GM18508 (cell line): ENCODE measurements around the gene NUP62.
"Not testable (repeated sequence)": the region's sequence is repeated elsewhere in the genome, so short reads cannot be mapped to it uniquely, and the experiment has no call there.

ENCODE experiments used
- ATAC-seq: cut with Tn5 transposase; IDR thresholded peaks from one replicate; pipeline ENCODE4 v1.9.1; 2021; ENCODE audit warnings: moderate number of reproducible peaks; ENCODE audit not compliant: insufficient read depth, unreplicated experiment

Gene NUP62

DNA sequence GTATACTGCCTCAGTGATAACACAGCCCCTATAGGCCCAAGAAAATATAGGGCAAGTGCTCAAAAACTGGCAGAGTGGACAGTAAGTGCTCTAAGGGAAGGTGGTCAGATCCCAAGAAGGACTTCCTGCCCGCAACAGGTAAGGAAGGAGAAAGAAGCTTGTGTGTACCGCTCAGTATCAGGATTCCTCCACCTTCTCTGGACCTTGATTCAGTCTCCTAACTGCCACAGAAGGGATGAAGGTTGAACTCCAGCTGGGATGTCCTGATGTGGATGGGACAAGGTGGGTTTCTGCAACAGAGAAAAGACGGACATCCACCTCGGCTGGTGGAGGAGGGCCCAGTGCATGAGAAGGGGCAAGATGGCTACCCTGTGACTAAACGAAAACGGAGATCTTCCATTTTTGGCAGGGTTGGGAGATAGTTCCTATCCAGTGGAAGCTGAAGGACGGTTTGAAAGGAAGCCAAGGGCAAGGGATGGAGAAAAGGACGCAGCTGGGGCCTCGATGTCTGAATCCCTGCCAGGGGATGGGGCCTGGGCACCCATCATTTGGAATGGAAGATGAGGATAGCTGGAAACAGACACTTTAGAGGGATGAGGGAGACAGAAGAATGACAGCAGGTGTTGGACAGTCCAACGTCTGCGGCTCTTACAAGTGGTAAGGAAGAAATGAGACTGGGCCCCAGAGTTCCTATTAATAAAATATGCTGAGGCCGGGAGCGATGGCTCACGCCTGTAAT, 1.6 kb downstream of the NUP62 start:
- ATAC-seq = no peak

DNA sequence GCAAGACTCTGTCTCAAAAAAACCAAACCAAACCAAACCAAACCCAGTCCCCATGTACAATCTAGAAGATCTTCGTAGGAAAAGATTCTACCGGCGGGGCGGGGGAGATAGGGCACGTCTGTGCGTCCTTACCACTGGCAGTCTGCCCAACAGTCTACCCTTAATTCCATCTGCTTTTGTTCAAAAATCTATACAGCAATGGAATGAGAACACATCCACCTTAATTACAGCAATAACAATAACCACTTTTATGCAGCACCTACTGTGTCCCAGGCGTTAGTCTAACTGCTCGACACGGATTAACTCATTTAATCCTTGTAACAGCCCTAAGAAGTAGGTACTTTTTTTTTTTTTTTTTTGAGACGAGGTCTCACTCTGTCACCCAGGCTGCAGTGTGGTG, 2.8 kb downstream of the NUP62 start:
- ATAC-seq = no peak

GRCh38 chr19:49925486-49925885, 3.8 kb downstream of the NUP62 start:
- no peak for ATAC-seq

DNA sequence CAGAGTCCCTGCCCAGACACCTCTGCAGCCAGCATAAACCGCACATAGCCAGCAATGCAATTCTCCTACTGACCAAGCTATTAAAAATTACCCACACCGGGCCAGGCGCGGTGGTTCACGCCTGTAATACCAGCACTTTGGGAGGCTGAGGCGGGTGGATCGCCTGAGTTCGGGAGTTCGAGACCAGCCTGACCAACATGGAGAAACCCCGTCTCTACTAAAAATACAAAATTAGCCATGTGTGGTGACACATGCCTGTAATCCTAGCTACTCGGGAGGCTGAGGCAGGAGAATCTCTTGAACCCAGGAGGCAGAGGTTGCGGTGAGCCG, 4.5 kb downstream of the NUP62 start:
- not testable (repeated sequence) for ATAC-seq

GRCh38 chr19:49924004-49924880, 5.1 kb downstream of the NUP62 start:
- ATAC-seq = no peak

- no peak for ATAC-seq
Measured at GRCh38 chr19:49923055-49924003, 6.0 kb downstream of the NUP62 start.

- ATAC-seq = no peak
Measured at GRCh38 chr19:49921871-49922795, 7.2 kb downstream of the NUP62 start.

- no peak for ATAC-seq
Measured at GRCh38 chr19:49920624-49921363, 8.5 kb downstream of the NUP62 start.

DNA sequence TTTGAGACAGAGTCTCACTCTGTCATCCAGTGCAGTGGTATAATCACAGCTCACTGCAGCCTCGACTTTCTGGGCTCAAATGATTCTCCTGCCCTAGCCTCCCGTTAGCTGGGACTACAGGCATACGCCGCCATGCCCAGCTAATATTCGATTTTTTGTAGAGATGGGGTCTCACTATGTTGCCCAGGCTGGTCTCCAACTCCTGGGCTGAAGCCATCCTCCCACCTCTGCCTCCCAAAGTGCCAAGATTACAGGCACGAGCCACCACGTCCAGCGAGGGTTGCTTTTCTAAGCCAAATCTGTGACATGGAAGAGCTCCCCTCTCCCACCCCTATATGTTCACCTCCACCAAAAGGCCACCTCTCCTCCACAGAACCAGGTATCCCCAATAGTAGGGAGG, 11.2 kb downstream of the NUP62 start:
- no peak for ATAC-seq

GRCh38 chr19:49916839-49917733, 12.2 kb downstream of the NUP62 start:
- ATAC-seq = no peak

GRCh38 chr19:49915271-49915670, 14.0 kb downstream of the NUP62 start:
- no peak for ATAC-seq

DNA sequence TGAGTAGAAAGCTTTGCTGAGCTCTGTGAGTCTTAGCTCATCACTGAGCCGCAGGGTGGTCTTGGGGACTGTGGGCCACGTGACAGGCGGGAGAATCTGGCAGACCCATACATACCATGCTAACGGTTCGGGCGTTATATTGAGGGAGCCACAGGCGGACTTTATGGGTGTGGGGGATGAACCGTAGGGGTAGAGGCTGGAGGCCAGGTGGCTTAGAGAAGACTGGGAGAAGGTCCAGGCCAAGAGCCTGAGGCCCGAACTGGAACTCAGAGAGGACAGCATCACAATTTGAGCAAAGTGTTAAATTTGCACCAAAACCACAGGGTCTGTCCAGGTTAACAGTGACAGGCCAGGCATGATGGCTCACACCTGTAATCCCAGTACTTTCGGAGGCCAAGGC, 15.6 kb downstream of the NUP62 start:
- no peak for ATAC-seq

DNA sequence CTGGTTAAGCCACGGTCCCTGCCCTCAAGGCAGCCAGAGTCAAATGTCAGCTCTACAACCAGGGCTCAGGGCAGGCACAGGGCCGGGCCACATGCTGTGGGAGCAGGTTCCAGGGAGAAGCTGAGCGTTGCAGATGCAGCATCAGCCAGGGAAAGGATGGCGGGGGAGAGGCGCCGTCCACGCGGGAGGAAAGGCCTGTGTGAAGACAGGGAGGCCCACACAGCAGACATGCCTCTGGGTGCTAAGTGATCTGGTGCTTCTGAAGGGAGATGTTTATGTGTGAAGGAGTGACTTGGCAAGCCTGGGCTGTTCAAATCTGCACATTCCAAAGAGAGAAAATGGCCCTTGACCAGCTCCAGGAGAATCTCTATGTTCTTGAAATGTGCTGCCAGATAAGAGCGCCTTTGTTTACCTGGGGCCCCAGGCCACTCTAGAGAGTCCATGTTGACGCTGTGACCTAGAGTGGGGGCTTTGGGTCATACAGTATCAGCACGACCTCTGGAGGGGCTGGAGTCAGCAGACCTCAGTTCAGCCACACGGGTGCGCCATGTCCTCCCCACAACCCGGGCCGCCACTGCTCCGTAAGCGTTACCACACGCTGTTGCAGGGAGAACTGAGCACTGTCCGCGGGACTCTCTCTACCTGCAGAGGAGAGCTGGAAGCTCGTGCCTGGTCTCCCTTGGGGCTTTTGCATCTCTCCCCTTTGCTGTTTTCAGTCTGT, 16.2 kb downstream of the NUP62 start:
- ATAC-seq = no peak

GRCh38 chr19:49911381-49912145, 17.7 kb downstream of the NUP62 start:
- ATAC-seq = no peak

- ATAC-seq = no peak
Measured at GRCh38 chr19:49910179-49910578, 19.1 kb downstream of the NUP62 start.
